SK-N-SH (cell line): Measurements from ENCODE around the gene HNRNPL. TPM values are rescaled to one million over a fixed set of nuclear protein-coding genes. Genes with fewer than 3 reads are reported as not detected.

Experiments
- CTCF ChIA-PET: fragments of 300-600, 350-600 bp; formaldehyde crosslinking; extraction: SDS; loops from one replicate; lab custom pipeline; 2021; lab: Yijun Ruan, JAX
- POLR2A ChIA-PET: fragments of 350-600 bp; sonication (Branson Sonifier 250); formaldehyde crosslinking; extraction: SDS; loops from one replicate; lab custom pipeline; 2020; ENCODE audit warnings: antibody characterized with exemption, inconsistent platforms; lab: Yijun Ruan, JAX
- DNase-seq: peaks from one replicate; pipeline ENCODE4 v3.0.0; 2012
- H2AFZ ChIP-seq: fragments of 200-600 bp; sonication (generic); 2 replicates; pipeline ENCODE4 v1.8.1; 2016; ENCODE audit warnings: antibody characterized with exemption, mild to moderate bottlenecking, low read depth
- H3F3A ChIP-seq: fragments of 200-600 bp; sonication (generic); replicated peaks from 2 replicates; pipeline ENCODE3; 2016; ENCODE audit warnings: antibody characterized with exemption, mild to moderate bottlenecking; ENCODE audit not compliant: insufficient read depth
- H3K27ac ChIP-seq, 2 experiments: fragments of 200-500 bp in 1 of 2; fragments of 200-600 bp in 1 of 2; sonication (Bioruptor generic) in 1 of 2; sonication (generic), shearing (Covaris generic) in 1 of 2; 2 replicates each; pipeline versions ENCODE4 v1.5.1 to v1.6.1; 2014 to 2016; ENCODE audit warnings: low read depth in 2 of 2, inconsistent platforms in 1 of 2, low read length in 1 of 2, mild to moderate bottlenecking in 1 of 2, mixed read lengths in 1 of 2
- H3K27me3 ChIP-seq: fragments of 200-600 bp; sonication (generic), shearing (Covaris generic); 2 replicates; pipeline ENCODE4 v1.6.1; 2016; ENCODE audit warnings: mixed run types; ENCODE audit not compliant: insufficient read depth
- H3K36me3 ChIP-seq, 2 experiments: fragments of 200-500 bp in 1 of 2; fragments of 200-600 bp in 1 of 2; sonication (Bioruptor generic) in 1 of 2; sonication (generic) in 1 of 2; replicated peaks in 1 of 2; 2 replicates each; pipeline versions ENCODE3 to v1.5.1; 2014 to 2016; ENCODE audit warnings: low read length in 1 of 2, mild to moderate bottlenecking in 1 of 2; ENCODE audit not compliant: insufficient read depth in 2 of 2, control insufficient read depth in 1 of 2
- H3K4me1 ChIP-seq, 2 experiments: fragments of 200-500 bp in 1 of 2; fragments of 200-600 bp in 1 of 2; sonication (Bioruptor generic) in 1 of 2; sonication (generic), shearing (Covaris generic) in 1 of 2; 2 replicates each; pipeline versions ENCODE4 v1.5.1 to v1.6.1; 2014 to 2016; ENCODE audit warnings: low read depth in 1 of 2, low read length in 1 of 2, mixed run types in 1 of 2; ENCODE audit not compliant: insufficient read depth in 2 of 2, control insufficient read depth in 1 of 2
- H3K4me2 ChIP-seq: fragments of 200-600 bp; sonication (generic), shearing (Covaris generic); 2 replicates; pipeline ENCODE4 v1.6.1; 2017; ENCODE audit warnings: mixed run types
- H3K4me3 ChIP-seq, 2 experiments: fragments of 200-500 bp in 1 of 2; fragments of 200-600 bp in 1 of 2; sonication (Bioruptor generic) in 1 of 2; sonication (generic), shearing (Covaris generic) in 1 of 2; 2 replicates each; pipeline versions ENCODE4 v1.5.1 to v1.8.1; 2014 to 2016; ENCODE audit warnings: low read depth in 2 of 2, inconsistent platforms in 1 of 2, low read length in 1 of 2, mild to moderate bottlenecking in 1 of 2, mixed read lengths in 1 of 2, moderate library complexity in 1 of 2
- H3K79me2 ChIP-seq: fragments of 200-600 bp; sonication (generic); 2 replicates; pipeline ENCODE4 v1.8.1; 2017; ENCODE audit warnings: mild to moderate bottlenecking; ENCODE audit not compliant: insufficient read depth
- H3K9ac ChIP-seq: fragments of 200-600 bp; sonication (generic); 2 replicates; pipeline ENCODE4 v1.6.1; 2017; ENCODE audit warnings: mixed run types
- H3K9me2 ChIP-seq: fragments of 200-600 bp; sonication (generic); 2 replicates; pipeline ENCODE4 v1.6.1; 2017; ENCODE audit warnings: mixed run types
- H3K9me3 ChIP-seq: fragments of 200-600 bp; sonication (generic); 2 replicates; pipeline ENCODE4 v1.6.1; 2017; ENCODE audit warnings: mixed run types, mild to moderate bottlenecking, moderate library complexity
- H4K20me1 ChIP-seq: fragments of 200-600 bp; sonication (generic); 2 replicates; pipeline ENCODE4 v1.6.1; 2017; ENCODE audit warnings: mild to moderate bottlenecking, mixed run types; ENCODE audit not compliant: insufficient read depth
- CTCF ChIP-seq: fragments of 200-600 bp; sonication (generic); IDR thresholded peaks from 2 replicates; pipeline ENCODE4 v1.6.1; 2017; ENCODE audit warnings: antibody characterized with exemption, mild to moderate bottlenecking, moderate library complexity
- FOXM1 ChIP-seq: IDR thresholded peaks from 2 replicates; pipeline ENCODE4 v1.4.0; 2012; ENCODE audit warnings: low read depth, mild to moderate bottlenecking
- MEF2A ChIP-seq: IDR thresholded peaks from 2 replicates; pipeline ENCODE4 v1.4.0; 2012; ENCODE audit warnings: low read depth, borderline replicate concordance
- POLR2AphosphoS5 ChIP-seq: IDR thresholded peaks from 2 replicates; pipeline ENCODE4 v1.6.1; 2012; ENCODE audit warnings: low read depth, low read length
- RAD21 ChIP-seq: IDR thresholded peaks from 2 replicates; pipeline ENCODE4 v1.6.1; 2012; ENCODE audit warnings: mild to moderate bottlenecking, low read length
- RFX5 ChIP-seq: IDR thresholded peaks from 2 replicates; pipeline ENCODE4 v1.6.1; 2012; ENCODE audit warnings: mild to moderate bottlenecking, improper control_type of control experiment, low read length
- SMC3 ChIP-seq: IDR thresholded peaks from 2 replicates; pipeline ENCODE4 v1.6.1; 2012; ENCODE audit warnings: low read depth, low read length, improper control_type of control experiment
- TCF12 ChIP-seq: IDR thresholded peaks from 2 replicates; pipeline ENCODE4 v1.4.0; 2012
- TEAD4 ChIP-seq: IDR thresholded peaks from 2 replicates; pipeline ENCODE4 v1.4.0; 2012; ENCODE audit warnings: mild to moderate bottlenecking, borderline replicate concordance; ENCODE audit not compliant: insufficient read depth
- USF1 ChIP-seq: IDR thresholded peaks from 2 replicates; pipeline ENCODE4 v1.4.0; 2012; ENCODE audit warnings: low read depth, borderline replicate concordance
- ZBTB33 ChIP-seq: IDR thresholded peaks from 2 replicates; pipeline ENCODE4 v1.4.0; 2012; ENCODE audit warnings: low read depth, borderline replicate concordance
- WGBS: methylation state at CpG from one replicate; pipeline ENCODE4 v1.1.6; 2017; ENCODE audit warnings: low lambda C conversion rate; 5-methylcytosine and 5-hydroxymethylcytosine counted together
- polyA plus RNA-seq, 3 experiments: library from polyadenylated mRNA; depleted of rRNA; stranded (reverse); fragments of >200 nt; gene quantifications; 2 replicates each; pipeline ENCODE4 v1.2.3, GENCODE V29; 2012

HNRNPL gene
- polyA plus RNA-seq, 1 of the 3 experiments (the other 2 are of a cell fraction) = 280 TPM

GRCh38 chr19:38795549-38795948, 54.2 kb downstream of the HNRNPL start:
- no peak overlapping the region for H3K9ac ChIP-seq
- 65% methylated on average over 4 of the region's 4 CpGs for WGBS
- no peak for DNase-seq
- H3K9me2 ChIP-seq = no peaks in the 10 kb centered on the region
- no peaks in the 10 kb centered on the region for H3K79me2 ChIP-seq
- no peak overlapping the region for H3K4me2 ChIP-seq
- no peaks in the 10 kb centered on the region for H4K20me1 ChIP-seq
- no peak overlapping the region for H2AFZ ChIP-seq
- H3K27ac ChIP-seq = no peak overlapping the region
- no peak overlapping the region for H3K4me3 ChIP-seq
- no peaks in the 10 kb centered on the region for H3F3A ChIP-seq
- CTCF ChIA-PET = no interaction called here
- H3K9me3 ChIP-seq = no peaks in the 10 kb centered on the region
- TF ChIP-seq RFX5 (no peak), MEF2A (no peak), ZBTB33 (no peak), TEAD4 (no peak), TCF12 (no peak)
- POLR2A ChIA-PET = no interaction called here
- H3K36me3 ChIP-seq = no peaks in the 10 kb centered on the region
- H3K27me3 ChIP-seq = no peaks in the 10 kb centered on the region
- H3K4me1 ChIP-seq = no peaks in the 10 kb centered on the region

GRCh38 chr19:38793671-38794070, 56.1 kb downstream of the HNRNPL start:
- no peak for DNase-seq
- POLR2A ChIA-PET = no interaction called here
- H2AFZ ChIP-seq = no peak overlapping the region
- no peaks in the 10 kb centered on the region for H3F3A ChIP-seq
- no peak for TF ChIP-seq POLR2AphosphoS5
- no peak for TF ChIP-seq SMC3
- TF ChIP-seq CTCF = no peak
- no peak for TF ChIP-seq FOXM1
- TF ChIP-seq RAD21 = no peak
- TF ChIP-seq TEAD4 = no peak
- no peak for TF ChIP-seq USF1
- TF ChIP-seq, all 33 proteins: peak for 0
- Histone ChIP-seq H3K4me1 (no peaks in the 10 kb centered on the region), H3K9me3 (no peaks in the 10 kb centered on the region), H3K27me3 (no peaks in the 10 kb centered on the region), H3K27ac (no peak overlapping the region), H3K79me2 (no peaks in the 10 kb centered on the region), H3K4me2 (no peak overlapping the region), H3K36me3 (no peaks in the 10 kb centered on the region), H4K20me1 (no peaks in the 10 kb centered on the region), H3K9ac (no peak overlapping the region), H3K9me2 (no peaks in the 10 kb centered on the region), H3K4me3 (no peak overlapping the region)
- CTCF ChIA-PET = interaction anchor here (1.4 kb wide), 1 partner anchor 136 kb away, joined by 5 read pairs; the partner anchor contains the start of genes MRPS12 and SARS2
- 77% methylated on average over 5 of the region's 5 CpGs for WGBS
